ENCODE measurements around the gene LMAN1L. TPM values are rescaled to one million over a fixed set of nuclear protein-coding genes. Genes with fewer than 3 reads are reported as not detected.

LMAN1L gene
- total RNA-seq, 6 experiments from 2014 or later = not detected

- Histone ChIP-seq H3K27me3 (no peaks in the 10 kb centered on the region), H3K36me3 (no peaks in the 10 kb centered on the region), H3K9me3 (no peaks in the 10 kb centered on the region), H3K27ac (peak overlapping the region; percentile 24 to 73 (median 71)), H3K4me3 (peak overlapping the region in 1 of 3 donors; percentile 19), H3K4me1 (peaks cover 0 to 52% (median 34%) of the 10 kb centered on the region in 4 donors)
- intact Hi-C loops (cut with DNase I) = no loop called here
- no peak for ATAC-seq
- WGBS (ENCODE audit: insufficient coverage, low coverage, low lambda C conversion rate, missing lambda C conversion rate) = 17% methylated on average over 2 of the region's 3 CpGs
- peak in 1 of 3 donors; percentile 50 for DNase-seq
- TF ChIP-seq CTCF (IDR thresholded peaks at IDR 0.05) (no peak), POLR2A (IDR thresholded peaks at IDR 0.05) (no peak)
Observed at GRCh38 chr15:74789741-74790079, 22.9 kb upstream of the LMAN1L start.

- Histone ChIP-seq H3K27me3 (no peaks in the 10 kb centered on the region), H3K4me1 (peaks cover 0 to 53% (median 33%) of the 10 kb centered on the region in 4 donors), H3K36me3 (no peaks in the 10 kb centered on the region), H3K4me3 (no peak overlapping the region), H3K27ac (peak overlapping the region; percentile 24 to 73 (median 71)), H3K9me3 (no peaks in the 10 kb centered on the region)
- DNase-seq (peak; percentile 70 to 73 (median 72)), ATAC-seq (peak in 2 of 4 donors; percentile 5 to 9)
- TF ChIP-seq POLR2A (IDR thresholded peaks at IDR 0.05) = no peak
- no peak for TF ChIP-seq CTCF (IDR thresholded peaks at IDR 0.05)
- intact Hi-C loops (cut with DNase I) = no loop called here
- 24% methylated on average over 11 of the region's 15 CpGs for WGBS (ENCODE audit: insufficient coverage, low coverage, low lambda C conversion rate, missing lambda C conversion rate)
Observed at GRCh38 chr15:74790080-74790916, 22.3 kb upstream of the LMAN1L start.

- H3K4me3 ChIP-seq = no peak overlapping the region
- DNase-seq (no peak), ATAC-seq (no peak)
- no peaks in the 10 kb centered on the region for H3K9me3 ChIP-seq
- intact Hi-C loops (cut with DNase I) = no loop called here
- no peaks in the 10 kb centered on the region for H3K27me3 ChIP-seq
- 44% methylated on average over 1 of the region's 1 CpG for WGBS (ENCODE audit: insufficient coverage, low coverage, low lambda C conversion rate, missing lambda C conversion rate)
- peak overlapping the region in 1 of 3 donors; percentile 73 for H3K27ac ChIP-seq
- TF ChIP-seq POLR2A (IDR thresholded peaks at IDR 0.05) (no peak), CTCF (IDR thresholded peaks at IDR 0.05) (no peak)
- H3K4me1 ChIP-seq = peaks cover 0 to 56% (median 35%) of the 10 kb centered on the region in 4 donors
- no peaks in the 10 kb centered on the region for H3K36me3 ChIP-seq
Observed at GRCh38 chr15:74791007-74791406, 21.6 kb upstream of the LMAN1L start.

- intact Hi-C loops (cut with DNase I) = no loop called here
- no peak for DNase-seq
Observed at GRCh38 chr15:74791667-74792066, 21.0 kb upstream of the LMAN1L start.

More at GRCh38 chr15:74791667-74792066, 21.0 kb upstream of the LMAN1L start:
- 83% methylated on average over 7 of the region's 7 CpGs for WGBS (ENCODE audit: insufficient coverage, low coverage, low lambda C conversion rate, missing lambda C conversion rate)
- TF ChIP-seq CTCF (IDR thresholded peaks at IDR 0.05) = no peak
- no peak for TF ChIP-seq POLR2A (IDR thresholded peaks at IDR 0.05)
- no peaks in the 10 kb centered on the region for H3K9me3 ChIP-seq
- H3K27me3 ChIP-seq = no peaks in the 10 kb centered on the region
- H3K27ac ChIP-seq = no peak overlapping the region
- no peak for ATAC-seq
- H3K4me3 ChIP-seq = no peak overlapping the region
- H3K36me3 ChIP-seq = no peaks in the 10 kb centered on the region
- peaks cover 0 to 60% (median 36%) of the 10 kb centered on the region in 4 donors for H3K4me1 ChIP-seq
